Measurements from ENCODE around the gene BICC1.

- no peak for TF ChIP-seq CTCF (IDR thresholded peaks at IDR 0.05; ENCODE audit: control extremely low read depth in 1 of 3, insufficient read depth in 1 of 3, low read depth in 1 of 3, low read length in 3 of 3)
- TF ChIP-seq MAX (IDR thresholded peaks at IDR 0.05), result no peak
- no peak for TF ChIP-seq ATF2 (IDR thresholded peaks at IDR 0.05; ENCODE audit: low read length)
- TF ChIP-seq E2F6 (IDR thresholded peaks at IDR 0.05), result no peak
- TF ChIP-seq EZH2 (IDR thresholded peaks at IDR 0.05; ENCODE audit: low read depth, low read length, severe bottlenecking), result no peak
- no peak for TF ChIP-seq POLR2AphosphoS5 (IDR thresholded peaks at IDR 0.05; ENCODE audit: low read depth, low read length)
- TF ChIP-seq SIX5 (IDR thresholded peaks at IDR 0.05; ENCODE audit: low read depth, low read length), result no peak
- TF ChIP-seq CBX8 (IDR thresholded peaks at IDR 0.05; ENCODE audit: borderline replicate concordance, low read depth, low read length), result no peak
- no peak for TF ChIP-seq CHD2 (IDR thresholded peaks at IDR 0.05; ENCODE audit: low read length)
- TF ChIP-seq ZNF274 (IDR thresholded peaks at IDR 0.05; ENCODE audit: borderline replicate concordance, extremely low read depth, low read length), result no peak
Observed at GRCh38 chr10:58475322-58476277, 37.1 kb upstream of the BICC1 start.
